DMS 273 (cell line): ENCODE results near the gene OR6P1.

ENCODE experiments used
- DNase-seq: peaks from one replicate; lab custom pipeline; 2025; ENCODE audit not compliant: unreplicated experiment; lab: John Stamatoyannopoulos, UW

The OR6P1 gene

DNA sequence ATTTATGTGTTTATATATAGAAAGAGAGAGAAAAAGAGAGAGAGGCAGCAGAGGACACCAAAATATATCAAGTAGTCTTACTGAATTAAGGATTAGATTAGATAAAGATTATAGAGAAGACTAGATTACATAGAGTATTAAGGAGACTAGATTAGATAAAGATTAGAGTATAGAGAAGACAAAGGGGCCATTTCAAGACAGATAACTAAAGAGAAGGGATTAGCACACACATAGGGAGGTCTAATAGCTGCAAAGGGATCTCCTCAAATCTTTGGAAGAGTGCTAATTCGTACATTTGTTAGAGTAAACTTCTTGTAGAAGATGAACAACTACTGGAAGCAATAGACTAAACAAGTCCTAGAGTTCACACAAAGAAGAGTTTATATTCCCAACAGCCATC lies 50.4 kb downstream of the OR6P1 start:
- no peak for DNase-seq

DNA sequence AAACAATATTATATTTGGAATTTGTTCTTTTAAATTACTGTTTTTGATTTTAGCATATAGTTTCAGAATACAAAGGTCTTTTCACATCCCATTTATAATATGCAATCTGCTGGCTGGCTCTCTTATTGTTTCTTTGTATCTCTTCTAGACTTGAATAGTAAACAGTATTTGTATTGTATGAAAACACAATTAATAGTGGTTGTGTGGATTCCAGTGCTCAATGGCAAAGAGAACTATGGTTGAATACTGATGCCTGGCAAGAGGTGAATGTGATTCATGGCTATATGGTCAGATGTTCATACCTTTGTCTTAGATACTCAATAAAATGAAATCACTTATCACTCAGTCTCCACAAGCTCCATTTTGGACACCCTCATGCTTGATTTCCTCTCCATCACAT lies 53.4 kb downstream of the OR6P1 start:
- no peak for DNase-seq
